ENCODE results near the gene POLN. TPM values are rescaled to one million over a fixed set of nuclear protein-coding genes. Genes with fewer than 3 reads are reported as not detected.
"Not testable (repeated sequence)": the region's sequence is repeated elsewhere in the genome, so short reads cannot be mapped to it uniquely, and the experiment has no call there.

POLN gene
- total and polyA plus RNA-seq, 11 donors = 0.38 to 4.5 (median 1.9) TPM

GRCh38 chr4:2036866-2037265, 205.1 kb downstream of the POLN start:
- no peaks in the 10 kb centered on the region for H3K36me3 ChIP-seq
- DNase-seq (no peak), ATAC-seq (no peak)
- H3K9me3 ChIP-seq = no peaks in the 10 kb centered on the region
- H3K4me1 ChIP-seq = peaks cover 0 to 18% (median 14%) of the 10 kb centered on the region in 12 donors
- no peak for TF ChIP-seq POLR2A (IDR thresholded peaks at IDR 0.05)
- TF ChIP-seq CTCF (IDR thresholded peaks at IDR 0.05) = no peak
- no peak overlapping the region for H3K4me3 ChIP-seq
- H3K27me3 ChIP-seq = peaks cover 9 to 42% (median 19%) of the 10 kb centered on the region in 9 donors
- intact Hi-C loops (cut with DNase I) = no loop called here
- H3K27ac ChIP-seq = no peak overlapping the region
- 54 to 74% (median 60%) methylated on average over 7 of the region's 7 CpGs for WGBS, 4 donors

GRCh38 chr4:2036327-2036726, 205.6 kb downstream of the POLN start:
- Histone ChIP-seq H3K27me3 (peaks cover 9 to 37% (median 14%) of the 10 kb centered on the region in 9 donors), H3K4me1 (peaks cover 0 to 12% (median 10%) of the 10 kb centered on the region in 12 donors), H3K9me3 (no peaks in the 10 kb centered on the region), H3K4me3 (no peak overlapping the region), H3K27ac (no peak overlapping the region), H3K36me3 (no peaks in the 10 kb centered on the region)
- intact Hi-C loops (cut with DNase I) = no loop called here
- no peak for ATAC-seq
- WGBS, 4 donors = 87 to 91% (median 90%) methylated on average over 10 of the region's 10 CpGs
- TF ChIP-seq POLR2A (IDR thresholded peaks at IDR 0.05) (no peak), CTCF (IDR thresholded peaks at IDR 0.05) (no peak)
- DNase-seq = no peak

GRCh38 chr4:2031161-2031560, 210.8 kb downstream of the POLN start:
- H3K9me3 ChIP-seq; H3K27ac ChIP-seq; H3K4me3 ChIP-seq; H3K4me1 ChIP-seq; DNase-seq; H3K36me3 ChIP-seq; intact Hi-C loops (cut with DNase I); ATAC-seq: not testable (repeated sequence)
- H3K27me3 ChIP-seq = peaks cover 0 to 17% (median 0%) of the 10 kb centered on the region in 9 donors

- DNase-seq; H3K4me3 ChIP-seq; H3K9me3 ChIP-seq; intact Hi-C loops (cut with DNase I); H3K27ac ChIP-seq; H3K36me3 ChIP-seq; H3K4me1 ChIP-seq; ATAC-seq: not testable (repeated sequence)
- H3K27me3 ChIP-seq = peaks cover 0 to 26% (median 0%) of the 10 kb centered on the region in 9 donors
- 87 to 91% (median 88%) methylated on average over 4 of the region's 4 CpGs for WGBS, 4 donors
Measured at GRCh38 chr4:2027120-2027519, 214.8 kb downstream of the POLN start.

GRCh38 chr4:2025817-2026216, 216.1 kb downstream of the POLN start:
- no peak overlapping the region for H3K4me3 ChIP-seq
- no peaks in the 10 kb centered on the region for H3K36me3 ChIP-seq
- no peaks in the 10 kb centered on the region for H3K9me3 ChIP-seq
- DNase-seq (no peak), ATAC-seq (no peak)
- intact Hi-C loops (cut with DNase I) = no loop called here
- peaks cover 0 to 9% (median 1%) of the 10 kb centered on the region in 12 donors for H3K4me1 ChIP-seq
- H3K27ac ChIP-seq = no peak overlapping the region
- peaks cover 0 to 38% (median 0%) of the 10 kb centered on the region in 9 donors for H3K27me3 ChIP-seq
- no peak for TF ChIP-seq CTCF (IDR thresholded peaks at IDR 0.05)
- no peak for TF ChIP-seq POLR2A (IDR thresholded peaks at IDR 0.05)
